GM18909 (cell line): ENCODE measurements around the gene ADD1.
"Not testable (repeated sequence)": the region's sequence is repeated elsewhere in the genome, so short reads cannot be mapped to it uniquely, and the experiment has no call there.

Source experiments
- ATAC-seq: cut with Tn5 transposase; IDR thresholded peaks from one replicate; pipeline ENCODE4 v1.9.1; 2021; ENCODE audit warnings: mild to moderate bottlenecking; ENCODE audit not compliant: unreplicated experiment, poor library complexity

The ADD1 gene

DNA sequence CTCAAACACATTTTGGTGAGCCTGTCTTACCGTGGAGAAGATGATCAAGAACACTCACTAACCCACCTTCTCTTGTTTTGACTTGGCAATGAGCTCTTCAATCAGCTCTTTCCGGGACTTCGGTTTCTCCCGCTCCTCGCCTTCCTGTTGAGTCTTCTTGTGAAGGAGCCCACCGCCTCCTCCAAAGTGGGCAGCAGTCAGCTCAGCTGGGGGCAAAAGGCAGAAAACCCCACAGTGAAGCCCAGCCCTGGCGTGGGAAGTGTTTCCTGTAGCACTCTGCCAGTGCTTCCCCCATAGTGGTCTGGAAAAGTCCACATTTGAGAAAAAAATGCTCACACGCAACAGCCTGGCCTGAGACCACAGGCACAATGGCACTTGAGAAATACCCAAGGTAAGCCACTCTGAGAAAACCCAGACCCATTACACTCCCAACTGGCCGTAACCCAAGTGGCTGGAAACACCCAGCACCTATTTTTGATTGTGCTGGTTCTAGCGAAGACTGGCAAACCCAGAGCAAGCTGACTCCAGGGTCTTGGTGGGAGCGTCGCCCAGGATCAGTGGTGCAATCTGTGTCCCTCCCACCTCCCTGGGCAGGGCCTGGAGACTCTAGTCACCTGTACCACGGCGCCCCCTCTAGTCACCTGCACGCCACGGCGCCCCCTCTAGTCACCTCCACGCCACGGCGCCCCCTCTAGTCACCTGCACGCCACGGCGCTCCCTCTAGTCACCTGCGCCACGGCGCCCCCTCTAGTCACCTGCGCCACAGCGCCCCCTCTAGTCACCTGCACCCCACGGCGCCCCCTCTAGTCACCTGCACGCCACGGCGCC is 110.9 kb downstream of the ADD1 start:
- peak; percentile 62 for ATAC-seq

DNA sequence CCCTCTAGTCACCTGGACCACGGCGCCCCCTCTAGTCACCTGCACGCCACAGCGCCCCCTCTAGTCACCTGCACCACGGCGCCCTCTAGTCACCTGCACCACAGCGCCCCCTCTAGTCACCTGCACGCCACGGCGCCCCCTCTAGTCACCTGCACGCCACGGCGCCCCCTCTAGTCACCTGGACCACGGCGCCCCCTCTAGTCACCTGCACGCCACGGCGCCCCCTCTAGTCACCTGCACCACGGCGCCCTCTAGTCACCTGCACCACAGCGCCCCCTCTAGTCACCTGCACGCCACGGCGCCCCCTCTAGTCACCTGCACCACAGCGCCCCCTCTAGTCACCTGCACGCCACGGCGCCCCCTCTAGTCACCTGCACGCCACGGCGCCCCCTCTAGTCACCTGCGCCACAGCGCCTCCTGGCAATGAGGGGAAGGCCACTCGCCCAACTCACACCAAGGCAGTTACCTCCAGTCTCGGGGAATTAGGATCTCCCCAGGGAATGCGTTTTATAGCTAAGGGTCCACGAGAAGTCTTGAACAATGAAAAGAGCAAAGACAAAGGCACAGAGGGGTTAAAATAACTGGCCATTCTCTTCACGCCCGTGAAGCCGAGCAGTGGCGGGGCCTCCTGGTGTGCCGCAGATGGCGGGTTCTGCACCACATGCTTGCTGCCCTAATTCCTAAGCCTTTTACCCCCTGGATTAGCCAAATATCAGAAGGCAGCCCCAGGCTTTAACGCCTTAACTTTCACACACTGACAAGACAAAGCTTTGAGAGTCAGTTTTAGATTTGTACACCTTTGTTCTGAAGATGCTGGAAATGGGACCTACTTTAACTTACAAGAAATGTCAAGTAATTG is 111.8 kb downstream of the ADD1 start:
- not testable (repeated sequence) for ATAC-seq

DNA sequence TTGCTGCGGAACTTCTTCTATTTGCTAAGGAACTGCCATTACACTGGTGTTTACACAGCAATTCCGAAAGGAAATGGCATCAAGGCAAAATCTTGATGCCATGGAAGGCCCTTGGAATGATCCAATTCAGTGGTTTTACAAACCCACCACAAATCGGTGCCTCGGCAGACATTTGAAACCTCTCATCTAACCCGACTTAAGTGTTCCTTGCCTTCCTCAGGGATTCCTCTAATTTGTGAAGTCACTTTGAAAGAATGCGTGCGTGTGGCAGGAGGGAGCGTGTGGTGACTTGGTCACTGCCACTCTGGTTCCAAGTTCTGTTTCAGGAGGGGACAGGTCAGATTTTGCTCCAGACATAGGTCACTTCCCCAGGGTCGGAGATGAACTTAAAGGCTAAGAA is 114.8 kb downstream of the ADD1 start:
- ATAC-seq = no peak

GRCh38 chr4:2960450-2960849 is 116.8 kb downstream of the ADD1 start:
- ATAC-seq = not testable (repeated sequence)

- ATAC-seq = no peak
These were observed 117.8 kb downstream of the ADD1 start for GRCh38 chr4:2961421-2961810.

- ATAC-seq = no peak
These were observed 118.3 kb downstream of the ADD1 start for GRCh38 chr4:2961811-2962441.

DNA sequence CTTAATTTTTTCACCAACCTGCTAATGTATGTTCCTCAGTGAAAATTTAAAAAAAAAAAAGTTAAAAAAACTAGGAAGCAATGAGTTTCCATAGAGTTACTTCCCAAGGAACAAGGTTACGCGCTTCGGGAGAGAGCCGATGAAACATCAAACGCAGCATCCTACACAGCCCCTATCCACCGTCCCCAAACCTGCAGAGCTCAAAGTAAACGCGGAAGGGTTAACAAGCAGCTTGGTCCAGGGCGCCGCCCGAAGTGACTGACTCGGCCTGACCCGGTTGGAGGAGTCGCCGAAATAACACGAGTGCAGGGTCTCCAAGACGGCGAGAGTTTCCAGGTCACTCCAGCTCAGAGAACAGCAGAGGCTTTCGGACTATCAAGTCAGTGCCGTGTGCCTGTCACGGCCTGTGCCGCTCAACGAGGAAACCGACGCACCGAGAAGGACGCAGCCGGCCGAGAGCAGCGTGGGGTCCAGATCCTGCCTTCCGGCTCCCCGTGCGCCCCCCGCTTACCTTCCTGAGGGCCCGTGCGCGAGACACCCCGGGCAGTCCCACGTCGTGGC is 119.0 kb downstream of the ADD1 start:
- peak; percentile 28 for ATAC-seq

- ATAC-seq = peak; percentile 93
These were observed 119.7 kb downstream of the ADD1 start, which contains the start of the genes GRK4 and NOP14 for GRCh38 chr4:2963175-2963965. Gene GRK4, plus strand, starts transcription at chr4:2963571. Its CDS starts 500 bp downstream, at chr4:2964071. Gene NOP14, minus strand, starts transcription at chr4:2963406. Its CDS starts 87 bp downstream, at chr4:2963319.

GRCh38 chr4:2963966-2964471 is 120.4 kb downstream of the ADD1 start:
- ATAC-seq = no peak

DNA sequence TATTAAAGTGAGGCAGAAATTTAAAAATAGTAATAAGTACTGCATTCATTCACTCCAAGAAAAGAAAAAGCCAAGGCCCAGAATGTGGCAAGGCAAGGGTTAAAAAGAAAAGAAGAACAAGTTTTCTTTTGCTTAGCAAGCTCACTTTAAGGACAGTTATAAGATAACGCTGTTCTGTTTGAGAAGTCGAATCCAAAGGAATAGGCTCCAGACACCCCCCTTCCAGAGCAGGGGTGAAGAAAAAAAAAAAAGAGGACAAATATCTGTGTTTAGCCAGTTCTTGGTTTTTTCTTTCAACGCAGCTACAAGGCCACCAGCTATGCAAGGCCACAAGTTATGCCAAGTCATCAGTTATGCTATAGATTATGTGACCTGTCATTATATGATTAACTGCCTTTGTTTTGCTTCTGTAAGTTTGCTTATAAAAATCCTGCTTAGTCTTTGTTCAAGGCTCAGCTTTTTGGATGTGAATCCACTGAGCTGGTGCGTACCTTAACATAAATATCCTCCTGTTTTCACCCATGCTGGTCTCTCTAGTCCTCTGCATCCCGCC is 121.1 kb downstream of the ADD1 start:
- no peak for ATAC-seq

DNA sequence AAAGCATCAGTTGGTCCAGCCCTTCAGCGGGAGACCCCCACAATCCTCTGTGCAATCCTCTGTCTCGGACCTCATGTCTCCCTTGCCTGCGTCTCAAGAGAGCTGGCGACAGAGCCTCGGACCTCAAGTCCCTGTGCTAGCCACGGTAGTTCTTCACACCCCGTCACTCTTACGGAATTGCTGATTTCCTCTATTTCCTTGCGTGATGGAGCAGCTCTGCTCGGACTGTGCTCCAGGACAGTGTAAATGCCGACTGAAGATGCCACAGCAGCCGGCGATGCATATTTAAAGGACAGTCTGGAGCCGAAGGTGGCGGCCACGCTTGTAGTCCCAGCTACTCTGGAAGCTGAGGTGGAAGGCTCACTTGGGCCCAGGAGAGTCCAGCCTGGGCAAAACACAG is 121.6 kb downstream of the ADD1 start:
- no peak for ATAC-seq

DNA sequence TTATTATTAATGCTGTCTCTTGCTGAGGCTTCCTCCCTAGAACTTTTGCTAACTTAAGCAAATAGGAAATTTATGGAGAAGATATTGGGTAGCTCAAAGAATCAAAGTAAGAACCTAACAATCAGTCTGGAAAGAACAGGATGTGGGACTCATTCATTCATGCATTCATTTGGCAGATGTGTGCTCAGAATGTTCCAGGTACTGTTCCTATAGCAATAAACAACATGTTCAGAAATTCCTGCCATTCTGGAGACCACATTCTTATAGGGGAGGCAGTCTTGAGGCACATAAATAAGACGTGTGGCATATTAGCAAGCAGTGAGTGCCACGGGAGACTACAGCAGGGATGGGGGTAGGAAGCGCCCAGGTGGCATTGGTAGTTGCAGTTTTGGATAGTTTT is 124.7 kb downstream of the ADD1 start:
- no peak for ATAC-seq

- no peak for ATAC-seq
These were observed 127.6 kb downstream of the ADD1 start for GRCh38 chr4:2971275-2971674.

DNA sequence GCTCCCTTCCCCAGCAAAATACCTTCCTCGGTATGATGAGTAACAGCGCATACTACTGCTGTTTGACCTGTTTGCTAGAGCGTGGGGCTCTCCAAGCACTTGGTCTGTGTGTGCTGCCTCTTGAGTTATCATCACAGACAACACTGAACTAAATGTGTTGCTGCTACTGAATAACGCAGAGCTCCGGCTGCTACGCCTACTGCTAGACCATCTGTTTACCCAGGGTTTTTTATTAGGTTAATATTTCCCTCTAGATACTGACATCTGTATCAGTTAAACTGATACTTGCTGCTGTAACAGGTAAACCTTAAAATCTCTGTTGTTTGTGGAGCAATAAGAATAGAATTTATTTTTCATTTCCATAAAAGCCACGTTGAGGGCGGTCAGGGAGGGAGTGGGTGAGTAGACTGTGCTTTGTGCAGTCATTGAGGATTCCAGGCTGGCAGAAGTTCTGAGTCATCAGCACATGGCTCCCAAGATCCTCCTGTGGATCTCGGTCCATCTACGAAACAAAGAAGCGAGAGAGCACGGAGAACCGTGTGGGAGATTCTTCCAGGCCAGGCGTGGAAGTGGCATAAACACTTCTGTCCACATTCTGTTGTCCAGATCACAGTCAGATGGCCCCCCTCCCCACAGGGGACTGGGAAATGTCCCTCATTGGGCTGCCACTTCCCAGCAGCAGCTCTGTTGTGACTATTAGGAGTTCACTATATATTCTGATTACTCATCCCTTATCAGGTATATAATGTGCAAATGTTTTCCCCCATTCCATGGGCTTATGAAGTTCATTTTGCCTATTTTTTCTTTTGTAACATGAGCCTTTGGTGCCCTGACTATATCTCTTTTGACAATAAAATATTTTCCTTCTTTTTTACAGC is 133.8 kb downstream of the ADD1 start:
- ATAC-seq = no peak
